ENCODE results near the gene KRT33B. TPM values are rescaled to one million over a fixed set of nuclear protein-coding genes. Genes with fewer than 3 reads are reported as not detected.

KRT33B gene
- polyA plus RNA-seq, 1 donor (not counting 4 experiments of a cell fraction or from before 2014, with no cell fraction given) = 0.21 TPM

DNA sequence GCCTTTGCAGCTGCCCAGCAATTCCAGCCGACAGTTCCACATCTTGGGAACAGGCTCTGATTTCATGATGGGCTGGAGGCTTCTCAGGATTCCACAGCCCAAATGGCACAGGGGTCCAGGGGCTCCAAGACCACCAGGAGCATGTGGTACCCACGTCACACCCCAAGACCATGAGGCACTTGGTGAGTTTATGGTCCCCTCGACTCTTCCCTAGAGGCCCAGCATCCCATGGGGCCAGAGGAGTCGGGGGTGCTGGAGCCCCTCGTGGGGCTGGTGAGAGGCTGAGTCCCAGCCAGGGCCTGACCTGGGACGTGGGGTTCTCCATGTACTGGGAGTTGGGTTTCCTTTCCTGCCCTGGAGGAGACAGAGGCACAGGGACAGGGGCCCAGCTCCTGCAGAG, 44.0 kb downstream of the KRT33B start:
- Histone ChIP-seq H3K9me3 (ENCODE audit: control insufficient read depth, low read depth, low read length) (no peaks in the 10 kb centered on the region), H3K4me2 (ENCODE audit: control insufficient read depth, extremely low read depth, insufficient read depth, low read depth, low read length) (no peak overlapping the region), H3K4me3 (ENCODE audit: control insufficient read depth in 2 of 3, extremely low read depth in 1 of 3, insufficient read depth in 2 of 3, low read depth in 1 of 3, low read length in 3 of 3) (no peak overlapping the region), H3K9ac (ENCODE audit: control insufficient read depth, extremely low read depth, insufficient read depth, low read length) (no peak overlapping the region), H2AFZ (ENCODE audit: control insufficient read depth, low read length) (no peak overlapping the region), H4K20me1 (ENCODE audit: control insufficient read depth, extremely low read depth, insufficient read depth, low read length) (no peaks in the 10 kb centered on the region), H3K27ac (ENCODE audit: control insufficient read depth, insufficient read depth, low read length) (no peak overlapping the region), H3K4me1 (ENCODE audit: control insufficient read depth, extremely low read depth, insufficient read depth, low read length) (no peaks in the 10 kb centered on the region), H3K36me3 (ENCODE audit: control insufficient read depth in 2 of 2, extremely low read depth in 1 of 2, insufficient read depth in 2 of 2, low read length in 2 of 2) (no peaks in the 10 kb centered on the region), H3K27me3 (ENCODE audit: control insufficient read depth, extremely low read depth, insufficient read depth, low read length) (no peaks in the 10 kb centered on the region), H3K79me2 (ENCODE audit: control insufficient read depth, insufficient read depth, low read length) (no peaks in the 10 kb centered on the region), H3K9me1 (ENCODE audit: control insufficient read depth, extremely low read depth, insufficient read depth, low read length) (no peaks in the 10 kb centered on the region)
- TF ChIP-seq, protein P1, sequence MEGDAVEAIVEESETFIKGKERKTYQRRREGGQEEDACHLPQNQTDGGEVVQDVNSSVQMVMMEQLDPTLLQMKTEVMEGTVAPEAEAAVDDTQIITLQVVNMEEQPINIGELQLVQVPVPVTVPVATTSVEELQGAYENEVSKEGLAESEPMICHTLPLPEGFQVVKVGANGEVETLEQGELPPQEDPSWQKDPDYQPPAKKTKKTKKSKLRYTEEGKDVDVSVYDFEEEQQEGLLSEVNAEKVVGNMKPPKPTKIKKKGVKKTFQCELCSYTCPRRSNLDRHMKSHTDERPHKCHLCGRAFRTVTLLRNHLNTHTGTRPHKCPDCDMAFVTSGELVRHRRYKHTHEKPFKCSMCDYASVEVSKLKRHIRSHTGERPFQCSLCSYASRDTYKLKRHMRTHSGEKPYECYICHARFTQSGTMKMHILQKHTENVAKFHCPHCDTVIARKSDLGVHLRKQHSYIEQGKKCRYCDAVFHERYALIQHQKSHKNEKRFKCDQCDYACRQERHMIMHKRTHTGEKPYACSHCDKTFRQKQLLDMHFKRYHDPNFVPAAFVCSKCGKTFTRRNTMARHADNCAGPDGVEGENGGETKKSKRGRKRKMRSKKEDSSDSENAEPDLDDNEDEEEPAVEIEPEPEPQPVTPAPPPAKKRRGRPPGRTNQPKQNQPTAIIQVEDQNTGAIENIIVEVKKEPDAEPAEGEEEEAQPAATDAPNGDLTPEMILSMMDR (optimal IDR thresholded peaks at IDR 0.05 in 1 of 3, IDR thresholded peaks at IDR 0.05 in 1 of 3, conservative IDR thresholded peaks at IDR 0.05 in 1 of 3; ENCODE audit: extremely low read depth in 1 of 3, insufficient read depth in 2 of 3, low read length in 3 of 3) = no peak
- TF ChIP-seq EZH2 (IDR thresholded peaks at IDR 0.05; ENCODE audit: low read length) = no peak
- DNase-seq (ENCODE audit: low read depth, low spot score) (no peak), FAIRE-seq (no peak)
- dilution Hi-C loops (cut with MboI; ENCODE audit: extremely low pct_ligation_motif_present, low sequenced_read_pairs) = no loop called here

DNA sequence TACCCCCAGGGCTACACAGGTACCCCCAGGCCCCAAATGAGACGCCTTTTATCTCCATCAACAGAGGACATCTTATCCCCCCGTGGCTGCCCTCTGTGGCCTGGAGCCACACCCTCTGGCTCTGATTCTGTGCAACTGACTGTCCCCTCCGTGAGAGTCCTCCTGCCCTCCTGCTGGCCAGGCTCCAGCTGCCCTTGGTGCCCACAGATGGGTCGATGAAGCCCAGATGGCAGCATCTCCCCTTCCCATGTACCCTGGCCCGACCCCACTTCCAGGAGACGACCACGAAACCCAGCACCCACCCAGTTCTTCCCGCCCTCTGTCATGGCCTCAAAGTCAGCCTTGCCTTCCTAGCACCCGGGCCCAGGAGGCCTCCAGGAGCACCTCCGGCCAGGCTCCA, 44.5 kb downstream of the KRT33B start:
- H3K4me2 ChIP-seq (ENCODE audit: control insufficient read depth, extremely low read depth, insufficient read depth, low read depth, low read length) = no peak overlapping the region
- H3K9me1 ChIP-seq (ENCODE audit: control insufficient read depth, extremely low read depth, insufficient read depth, low read length) = no peaks in the 10 kb centered on the region
- no peaks in the 10 kb centered on the region for H3K27me3 ChIP-seq (ENCODE audit: control insufficient read depth, extremely low read depth, insufficient read depth, low read length)
- no peak overlapping the region for H3K9ac ChIP-seq (ENCODE audit: control insufficient read depth, extremely low read depth, insufficient read depth, low read length)
- H3K4me1 ChIP-seq (ENCODE audit: control insufficient read depth, extremely low read depth, insufficient read depth, low read length) = no peaks in the 10 kb centered on the region
- no peak for DNase-seq (ENCODE audit: low read depth, low spot score)
- no peak overlapping the region for H2AFZ ChIP-seq (ENCODE audit: control insufficient read depth, low read length)
- H3K27ac ChIP-seq (ENCODE audit: control insufficient read depth, insufficient read depth, low read length) = no peak overlapping the region
- dilution Hi-C loops (cut with MboI; ENCODE audit: extremely low pct_ligation_motif_present, low sequenced_read_pairs) = no loop called here
- no peaks in the 10 kb centered on the region for H4K20me1 ChIP-seq (ENCODE audit: control insufficient read depth, extremely low read depth, insufficient read depth, low read length)
- no peaks in the 10 kb centered on the region for H3K36me3 ChIP-seq (ENCODE audit: control insufficient read depth in 2 of 2, extremely low read depth in 1 of 2, insufficient read depth in 2 of 2, low read length in 2 of 2)
- H3K79me2 ChIP-seq (ENCODE audit: control insufficient read depth, insufficient read depth, low read length) = no peaks in the 10 kb centered on the region
- no peaks in the 10 kb centered on the region for H3K9me3 ChIP-seq (ENCODE audit: control insufficient read depth, low read depth, low read length)
- TF ChIP-seq, protein P1 (optimal IDR thresholded peaks at IDR 0.05 in 1 of 3, IDR thresholded peaks at IDR 0.05 in 1 of 3, conservative IDR thresholded peaks at IDR 0.05 in 1 of 3; ENCODE audit: extremely low read depth in 1 of 3, insufficient read depth in 2 of 3, low read length in 3 of 3) = no peak
- no peak for TF ChIP-seq EZH2 (IDR thresholded peaks at IDR 0.05; ENCODE audit: low read length)
- no peak for FAIRE-seq
- H3K4me3 ChIP-seq (ENCODE audit: control insufficient read depth in 2 of 3, extremely low read depth in 1 of 3, insufficient read depth in 2 of 3, low read depth in 1 of 3, low read length in 3 of 3) = no peak overlapping the region
